Amygdala (tissue), 56 donors: ENCODE data around the gene RNF187.
A peak's percentile ranks its signal among the peaks of the same experiment; 100 is the strongest.

Experiments
- DNase-seq, 56 donors: peaks; one replicate each; lab custom pipeline; 2025; lab: John Stamatoyannopoulos, UW

The RNF187 gene

GRCh38 chr1:228487336-228488124 lies at the start of gene RNF187:
Gene RNF187, plus strand, starts transcription at chr1:228487382.
- peak in 7 of 56 donors; percentile 17 to 91 (median 62) for DNase-seq

GRCh38 chr1:228437424-228437962 lies 49.7 kb upstream of the RNF187 start:
- no peak for DNase-seq

DNA sequence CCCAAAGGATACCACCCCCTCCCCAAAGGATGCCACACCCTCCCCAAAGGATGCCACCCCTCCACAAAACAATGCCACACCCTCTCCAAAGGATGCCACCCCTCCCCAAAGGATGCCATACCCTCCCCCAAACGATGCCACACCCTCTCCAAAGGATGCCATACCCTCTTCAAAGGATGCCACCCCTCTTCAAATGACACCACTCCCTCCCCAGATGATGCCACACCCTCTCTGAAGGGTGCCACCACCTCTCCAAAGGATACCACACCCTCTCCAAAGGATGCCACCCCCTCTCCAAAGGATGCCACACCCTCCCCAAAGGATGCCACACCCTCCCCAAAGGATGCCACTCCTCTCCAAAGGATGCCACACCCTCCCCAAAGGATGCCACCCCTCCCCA lies 48.9 kb upstream of the RNF187 start:
- no peak for DNase-seq

DNA sequence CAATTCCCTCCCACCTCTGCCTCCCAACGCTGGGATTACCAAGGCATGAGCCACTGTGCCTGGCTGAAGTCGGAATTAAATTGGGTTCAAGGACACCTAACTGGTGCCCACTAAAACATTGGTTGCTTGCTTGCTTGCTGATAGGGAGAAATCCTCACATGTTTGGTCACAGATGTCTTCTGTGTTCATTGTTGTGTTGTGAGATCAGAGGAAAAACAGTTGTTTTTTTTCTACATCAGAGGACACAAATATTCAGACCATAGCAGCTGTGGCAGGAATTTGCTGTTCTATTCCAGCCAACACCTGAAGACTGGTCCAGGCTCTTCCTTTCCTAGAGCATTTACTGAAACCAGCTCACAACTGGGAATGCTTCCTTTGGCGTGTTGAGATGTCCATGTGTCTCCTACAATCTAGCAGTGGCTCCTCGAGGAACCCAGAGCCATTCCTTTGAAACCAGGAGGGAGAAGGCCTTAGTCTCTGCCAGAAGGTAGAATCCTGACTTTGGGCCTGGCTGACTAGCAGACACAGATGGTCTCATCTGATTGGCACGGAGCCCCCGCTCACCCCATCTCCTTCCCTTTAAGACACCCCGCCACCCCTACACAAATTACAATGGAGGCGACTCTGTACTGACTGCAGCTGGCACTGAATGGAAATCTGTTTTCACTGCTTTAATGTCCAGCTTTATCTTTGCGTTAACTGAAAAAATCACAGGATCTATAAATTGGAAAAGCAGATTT lies 46.3 kb upstream of the RNF187 start:
- DNase-seq: no peak

DNA sequence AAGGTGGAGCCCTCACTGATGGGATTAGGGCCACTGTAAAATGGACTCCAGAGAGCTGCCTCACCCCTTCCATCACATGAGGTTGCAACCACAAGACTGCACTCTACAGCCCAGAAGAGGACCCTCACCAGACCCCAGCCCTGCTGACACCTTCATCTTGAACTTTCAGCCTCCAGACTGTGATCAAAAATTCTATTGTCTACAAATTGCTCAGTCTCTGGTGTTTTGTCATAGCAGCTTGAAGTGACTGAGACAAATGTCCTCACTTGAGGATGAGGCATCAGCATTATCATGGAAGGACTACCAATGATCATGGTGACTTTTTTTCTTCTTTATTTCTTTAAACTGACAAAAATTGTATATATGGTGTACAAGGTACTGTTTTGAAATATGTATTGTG lies 43.8 kb upstream of the RNF187 start:
- DNase-seq: no peak

DNA sequence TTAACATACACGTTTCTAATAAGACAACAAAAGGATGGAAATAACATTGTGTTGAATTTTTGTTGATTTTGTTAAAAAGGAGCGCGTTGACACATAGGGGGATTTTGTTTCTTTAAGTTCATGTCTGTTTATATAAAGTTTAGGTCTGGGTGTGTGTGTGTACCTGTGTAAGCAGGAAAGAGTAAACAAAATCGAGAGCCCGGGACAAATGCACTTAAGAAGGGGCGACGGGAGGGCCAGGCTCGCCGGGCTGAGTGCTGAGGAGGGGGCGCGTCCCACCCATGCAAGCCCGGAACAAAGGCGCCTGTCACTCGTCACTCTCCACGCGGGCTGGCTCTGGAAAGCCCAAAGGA lies 41.7 kb upstream of the RNF187 start:
- no peak for DNase-seq

- peak in 10 of 56 donors; percentile 11 to 32 (median 16) for DNase-seq
Measured at GRCh38 chr1:228445843-228446650, 41.1 kb upstream of the RNF187 start.

DNA sequence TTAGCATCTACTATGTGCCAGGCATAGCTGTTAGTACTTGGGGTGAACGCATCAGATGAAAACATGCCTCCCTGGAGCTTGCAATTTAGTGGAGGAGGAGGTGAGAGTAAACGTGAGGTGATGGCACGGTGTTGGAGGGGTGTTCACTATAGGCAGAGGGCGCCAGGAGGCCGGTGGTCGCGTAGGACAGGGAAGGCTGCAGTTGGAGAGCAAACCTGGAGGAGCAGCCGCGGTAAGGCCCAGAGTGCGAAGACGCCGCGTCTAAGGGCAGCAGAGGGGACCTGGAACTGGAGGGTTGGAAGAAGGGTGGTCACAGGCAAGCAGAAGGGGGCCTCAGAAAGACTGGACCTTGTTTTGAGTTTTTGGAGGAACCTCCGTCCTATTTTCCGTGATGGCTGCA lies 40.3 kb upstream of the RNF187 start:
- no peak for DNase-seq

DNA sequence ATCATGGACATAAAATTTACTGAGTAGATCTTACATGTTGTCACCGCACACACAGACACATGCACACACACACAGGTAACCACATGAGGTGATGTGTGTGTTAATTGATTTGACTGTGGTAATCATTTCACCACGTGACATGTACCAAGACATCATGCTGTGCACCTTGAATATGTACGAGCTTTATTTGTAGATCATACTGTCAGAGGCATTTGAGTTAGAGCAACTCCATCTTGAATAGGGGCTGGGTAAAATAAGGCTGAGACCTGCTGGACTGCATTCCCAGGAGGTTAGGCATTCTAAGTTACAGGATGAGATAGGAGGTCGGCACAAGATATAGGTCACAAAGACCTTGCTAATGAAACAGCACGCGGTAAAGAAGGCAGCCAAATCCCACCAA lies 38.8 kb upstream of the RNF187 start:
- no peak for DNase-seq

DNA sequence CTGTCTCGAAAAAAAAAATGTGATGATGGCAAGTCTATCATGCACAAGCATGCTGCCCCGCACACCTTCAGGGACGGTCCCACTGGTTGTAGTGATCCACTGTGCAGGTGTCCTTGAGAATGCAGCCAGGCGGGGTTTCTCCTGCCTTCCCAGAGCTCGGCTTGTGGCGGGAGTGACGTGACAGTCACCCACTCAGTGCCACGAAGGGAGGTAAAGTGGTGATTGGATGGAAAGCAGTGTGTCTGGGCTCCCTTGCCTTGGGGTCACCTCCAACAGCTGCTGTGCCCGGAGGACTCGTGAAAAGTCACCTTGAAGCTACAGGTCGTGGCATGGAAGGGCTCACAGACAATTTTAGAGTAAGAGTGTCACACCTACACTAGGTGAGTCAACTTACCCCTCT lies 37.0 kb upstream of the RNF187 start:
- no peak for DNase-seq

DNA sequence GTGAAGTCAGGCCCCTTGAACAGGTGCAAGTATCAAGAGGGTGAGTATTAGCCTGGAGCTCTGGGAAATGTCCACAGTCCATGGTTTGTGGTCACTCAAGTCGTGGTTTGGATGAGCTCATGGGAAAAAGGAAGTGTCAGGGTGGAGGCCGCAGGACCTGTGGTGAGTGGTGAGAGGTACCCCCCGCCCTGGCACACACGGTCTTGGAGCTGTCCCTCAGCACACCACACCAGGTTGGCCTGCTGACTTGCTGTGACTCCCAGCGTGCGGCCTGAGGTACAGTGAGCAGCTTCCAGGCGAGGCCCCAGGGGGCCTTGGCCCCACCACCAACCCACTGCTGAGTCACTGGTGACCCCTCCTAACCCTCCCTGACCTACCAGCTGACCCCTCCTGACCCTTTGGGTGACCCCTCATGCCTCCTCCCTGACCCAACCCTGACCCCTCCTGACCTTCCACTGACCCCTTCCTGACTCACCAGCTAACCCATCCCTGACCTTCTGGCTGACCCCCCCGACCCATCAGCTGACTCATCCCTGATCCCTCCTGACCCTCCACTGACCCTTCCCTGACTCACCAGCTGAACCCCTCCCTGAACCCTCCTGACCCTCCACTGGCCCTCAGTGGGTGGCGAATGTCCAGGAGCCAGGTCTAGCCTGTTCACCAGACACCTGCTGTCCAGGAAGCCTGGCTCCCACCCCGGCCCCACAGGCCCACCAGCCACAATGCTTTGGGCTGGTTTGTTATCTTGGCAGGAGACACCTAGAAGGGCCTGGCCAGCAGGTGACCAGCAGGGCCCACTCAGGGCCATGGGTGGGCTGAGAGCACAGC lies 34.8 kb upstream of the RNF187 start:
- DNase-seq: peak in 2 of 56 donors; percentile 13 to 22

DNA sequence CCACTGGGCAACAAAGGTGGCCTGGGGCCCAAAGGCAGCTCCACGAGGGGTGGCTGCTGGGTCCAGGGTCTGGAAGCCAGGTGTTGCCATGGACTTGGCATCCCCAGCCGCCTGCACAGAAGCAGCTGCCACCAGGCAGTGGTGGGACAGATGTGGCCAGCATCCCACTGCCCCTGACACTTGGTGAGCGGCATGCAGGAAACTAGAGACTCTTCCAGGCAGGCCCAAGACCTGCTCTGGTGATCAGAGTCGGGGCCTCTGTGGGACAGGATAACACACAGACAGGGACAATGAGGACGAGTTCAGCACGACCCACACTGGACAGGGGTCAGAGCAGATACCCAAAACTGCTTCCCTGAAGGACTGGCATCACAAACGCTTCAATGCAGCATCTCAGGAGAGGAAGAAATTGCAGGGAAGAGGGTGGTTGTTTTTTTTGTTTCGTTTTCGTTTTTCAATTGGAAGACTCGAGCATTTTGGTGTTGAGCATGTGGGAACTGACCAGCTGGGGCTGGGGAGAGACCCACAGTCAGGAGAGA lies 34.1 kb upstream of the RNF187 start:
- DNase-seq: no peak

GRCh38 chr1:228453614-228454013 lies 33.6 kb upstream of the RNF187 start:
- DNase-seq: no peak

DNA sequence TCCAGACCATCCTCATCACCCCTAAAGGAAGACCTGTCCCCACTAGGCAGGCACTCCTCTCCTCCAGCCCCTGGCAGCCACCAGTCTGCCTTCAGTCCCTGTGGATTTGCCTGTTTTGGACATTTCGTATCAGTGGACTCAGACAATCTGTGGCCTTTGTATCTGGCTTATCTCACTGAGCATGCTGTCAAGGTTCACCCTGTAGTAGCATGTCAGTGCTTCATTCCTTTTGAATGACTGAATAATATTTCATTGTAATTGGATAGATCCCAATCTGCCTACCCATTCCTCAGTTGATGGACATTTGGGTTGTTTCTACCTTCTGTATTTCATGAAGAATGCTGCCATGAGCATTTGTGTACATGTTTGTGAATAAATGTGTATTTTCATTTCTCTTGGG lies 32.9 kb upstream of the RNF187 start:
- no peak for DNase-seq

- DNase-seq: no peak
Measured at GRCh38 chr1:228455715-228456114, 31.5 kb upstream of the RNF187 start.

- DNase-seq: no peak
Measured at GRCh38 chr1:228456252-228457016, 30.7 kb upstream of the RNF187 start.

DNA sequence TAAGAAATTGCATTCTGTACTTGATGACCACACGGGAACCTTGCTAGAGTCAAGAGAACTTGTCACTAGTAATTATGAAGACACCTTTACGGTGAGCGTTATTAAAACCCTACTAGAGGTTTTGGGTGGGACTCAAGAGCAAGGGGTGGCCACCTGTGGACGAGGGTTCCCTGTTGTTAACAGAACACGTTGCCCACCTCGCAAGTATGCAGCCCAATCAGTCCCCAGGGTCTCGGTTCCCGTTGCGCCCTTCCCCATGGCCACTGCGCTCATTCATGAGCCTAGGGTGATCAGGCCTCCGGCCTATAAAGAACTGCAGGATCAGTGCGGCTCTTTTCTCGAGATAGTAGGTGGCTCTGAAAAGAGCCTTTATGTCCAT lies 30.2 kb upstream of the RNF187 start:
- peak in 1 of 56 donors; percentile 44 for DNase-seq

DNA sequence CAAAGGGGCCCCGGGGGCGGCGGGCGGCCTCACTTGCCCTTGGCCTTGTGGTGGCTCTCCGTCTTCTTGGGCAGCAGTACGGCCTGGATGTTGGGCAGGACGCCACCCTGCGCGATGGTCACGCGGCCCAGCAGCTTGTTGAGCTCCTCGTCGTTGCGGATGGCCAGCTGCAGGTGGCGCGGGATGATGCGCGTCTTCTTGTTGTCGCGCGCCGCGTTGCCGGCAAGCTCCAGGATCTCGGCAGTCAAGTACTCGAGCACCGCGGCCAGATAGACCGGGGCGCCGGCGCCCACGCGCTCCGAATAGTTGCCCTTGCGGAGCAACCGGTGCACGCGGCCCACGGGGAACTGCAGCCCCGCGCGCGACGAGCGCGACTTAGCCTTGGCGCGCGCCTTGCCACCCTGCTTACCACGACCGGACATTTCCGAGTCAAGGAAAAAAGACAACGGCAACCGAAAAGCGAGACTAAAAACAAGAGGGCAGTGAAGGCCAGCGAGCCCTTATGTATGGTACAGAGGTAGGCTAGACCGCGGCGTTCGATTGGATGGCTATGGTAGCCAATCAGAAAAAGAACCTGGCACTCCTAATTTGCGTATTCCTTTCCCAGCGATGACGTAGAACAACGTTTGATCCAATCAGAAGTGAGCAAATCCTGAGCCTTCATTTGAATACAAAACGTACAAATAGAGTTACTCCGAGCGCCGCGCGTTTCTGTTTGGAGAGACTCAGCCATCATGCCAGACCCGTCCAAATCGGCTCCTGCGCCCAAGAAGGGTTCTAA lies 29.6 kb upstream of the RNF187 start:
- peak; percentile 12 to 94 (median 79) for DNase-seq
